NCI-H1048 (cell line): ENCODE measurements around the gene UCK2.
A peak's percentile ranks its signal among the peaks of the same experiment; 100 is the strongest.
"Not testable (repeated sequence)": the region's sequence is repeated elsewhere in the genome, so short reads cannot be mapped to it uniquely, and the experiment has no call there.

Experiments
- DNase-seq: peaks from one replicate; lab custom pipeline; 2025; lab: John Stamatoyannopoulos, UW

UCK2 gene

DNA sequence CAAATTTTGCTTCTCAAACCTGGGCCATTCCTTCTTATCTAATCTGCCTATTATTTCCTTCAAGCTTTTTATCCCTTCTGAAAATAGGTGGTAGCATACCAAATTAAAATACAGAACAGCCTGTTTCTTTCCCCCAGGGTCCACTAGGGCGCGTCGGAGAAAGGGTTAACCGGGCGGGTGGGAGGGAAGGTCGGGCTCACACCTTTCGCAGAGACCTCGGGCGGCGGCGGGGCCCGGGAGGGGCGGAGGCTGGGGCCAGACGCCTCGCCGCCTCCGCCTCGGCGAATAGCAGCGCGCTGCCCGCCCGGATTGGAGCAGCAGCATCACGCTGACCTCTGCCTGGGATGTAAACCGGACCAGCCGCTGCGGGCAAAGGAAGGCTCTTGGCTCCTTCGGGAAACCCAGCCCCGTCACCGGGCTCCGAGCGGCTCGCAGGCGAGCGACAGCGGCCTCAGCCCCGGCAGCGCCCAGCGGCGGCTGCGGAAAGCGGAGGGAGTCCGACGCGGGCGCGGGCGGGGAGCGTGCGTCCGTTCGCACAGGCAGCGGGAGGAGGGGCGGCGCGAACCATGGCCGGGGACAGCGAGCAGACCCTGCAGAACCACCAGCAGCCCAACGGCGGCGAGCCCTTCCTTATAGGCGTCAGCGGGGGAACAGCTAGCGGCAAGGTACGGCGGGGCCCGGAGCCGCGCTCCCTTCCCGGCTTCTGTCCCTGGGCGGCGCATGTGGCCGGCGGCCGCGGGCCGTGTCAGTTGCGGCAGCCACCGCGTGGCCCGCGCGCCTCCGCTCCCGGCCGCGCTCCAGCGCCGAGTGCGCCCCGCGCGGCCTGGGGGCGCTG, at the start of gene UCK2:
Gene UCK2 (plus strand): TSS at position 347 of the 835 bp plus-strand sequence. CDS start 220 bp downstream, at position 567.
- DNase-seq: peak; percentile 68

- not testable (repeated sequence) for DNase-seq
Observed at GRCh38 chr1:165778197-165778596, 49.2 kb upstream of the UCK2 start.

DNA sequence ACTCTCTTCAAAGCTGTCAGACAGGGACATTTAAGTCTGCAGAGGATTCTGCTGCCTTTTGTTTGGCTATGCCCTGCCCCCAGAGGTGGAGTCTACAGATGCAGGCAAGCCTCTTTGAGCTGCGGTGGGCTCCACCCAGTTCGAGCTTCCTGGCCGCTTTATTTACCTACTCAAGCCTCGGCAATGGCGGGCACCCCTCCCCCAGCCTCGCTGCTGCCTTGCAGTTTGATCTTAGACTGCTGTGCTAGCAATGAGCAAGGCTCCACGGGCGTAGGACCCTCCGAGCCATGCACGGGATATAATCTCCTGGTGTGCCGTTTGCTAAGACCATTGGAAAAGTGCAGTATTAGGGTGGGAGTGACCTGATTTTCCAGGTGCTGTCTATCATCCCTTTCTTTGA, 43.9 kb upstream of the UCK2 start:
- DNase-seq: not testable (repeated sequence)

- DNase-seq: no peak
Observed at GRCh38 chr1:165787741-165788140, 39.7 kb upstream of the UCK2 start.

DNA sequence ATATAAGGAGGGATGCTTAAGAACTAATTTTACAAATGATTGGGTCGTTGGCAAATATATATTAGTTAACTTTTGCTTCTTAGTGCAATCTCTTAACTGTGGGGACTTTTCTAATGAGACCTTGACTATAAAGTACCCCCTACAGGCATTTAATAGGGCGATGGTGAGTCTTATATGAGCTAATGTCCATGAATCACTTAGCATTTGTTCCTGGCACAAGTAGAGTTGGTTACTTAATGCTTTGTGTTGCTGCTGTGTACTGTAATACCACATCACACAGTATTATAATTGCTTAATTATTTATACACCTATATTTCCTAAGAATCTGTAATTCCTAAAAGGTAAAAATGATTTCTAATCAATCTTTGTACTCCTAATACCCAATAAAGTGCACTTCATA, 33.5 kb upstream of the UCK2 start:
- DNase-seq: no peak

- no peak for DNase-seq
Observed at GRCh38 chr1:165795894-165796293, 31.5 kb upstream of the UCK2 start.

DNA sequence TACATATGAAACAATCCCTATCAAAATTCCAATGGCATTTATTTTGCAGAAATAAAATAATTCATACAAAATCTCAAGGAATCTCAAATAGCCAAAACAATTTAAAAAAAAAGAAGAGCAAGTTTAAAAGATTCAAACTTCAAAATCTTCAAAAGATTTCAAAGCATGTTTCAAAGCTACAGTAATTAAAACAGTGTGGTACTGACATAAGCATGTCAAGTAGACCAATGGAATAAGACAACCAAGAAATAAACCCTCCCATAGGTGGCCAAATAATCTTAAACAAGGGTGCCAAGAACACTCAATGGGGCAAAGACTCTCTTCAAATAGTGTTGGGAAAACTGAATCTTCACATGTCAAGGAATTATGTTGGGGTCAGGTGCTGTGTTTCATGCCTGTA, 28.0 kb upstream of the UCK2 start:
- no peak for DNase-seq

DNA sequence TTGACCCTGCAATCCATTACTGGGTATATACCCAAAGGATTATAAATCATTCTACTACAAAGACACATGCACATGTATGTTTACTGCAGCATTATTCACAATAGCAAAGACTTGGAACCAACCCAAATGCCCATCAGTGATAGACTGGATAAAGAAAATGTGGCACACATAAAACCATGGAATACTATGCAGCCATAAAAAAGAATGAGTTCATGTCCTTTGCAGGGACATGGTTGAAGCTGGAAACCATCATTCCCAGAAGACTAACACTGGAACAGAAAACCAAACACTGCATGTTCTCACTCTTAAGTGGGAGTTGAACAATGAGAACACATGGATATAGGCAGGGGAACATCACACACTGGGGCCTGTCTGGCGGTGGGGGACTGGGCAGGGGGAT, 22.9 kb upstream of the UCK2 start:
- not testable (repeated sequence) for DNase-seq

DNA sequence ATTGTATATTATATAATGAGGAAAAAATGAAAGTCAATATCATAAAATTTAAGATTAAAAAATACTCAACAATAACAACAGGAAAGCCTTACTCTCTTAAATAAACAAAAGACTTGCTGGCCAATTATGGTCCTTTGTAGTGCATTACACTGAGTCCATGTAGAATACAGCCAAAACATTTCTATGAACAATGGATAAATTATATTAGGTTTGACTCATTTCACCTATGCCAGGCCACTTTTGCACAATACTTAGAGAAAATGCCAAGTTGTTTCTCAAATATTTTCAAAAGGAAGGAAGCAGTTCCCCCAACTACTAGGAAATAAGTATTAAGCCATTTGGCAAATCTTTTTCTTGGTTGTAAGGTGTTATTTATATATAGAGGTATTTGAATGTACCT, 19.8 kb upstream of the UCK2 start:
- DNase-seq: no peak

DNA sequence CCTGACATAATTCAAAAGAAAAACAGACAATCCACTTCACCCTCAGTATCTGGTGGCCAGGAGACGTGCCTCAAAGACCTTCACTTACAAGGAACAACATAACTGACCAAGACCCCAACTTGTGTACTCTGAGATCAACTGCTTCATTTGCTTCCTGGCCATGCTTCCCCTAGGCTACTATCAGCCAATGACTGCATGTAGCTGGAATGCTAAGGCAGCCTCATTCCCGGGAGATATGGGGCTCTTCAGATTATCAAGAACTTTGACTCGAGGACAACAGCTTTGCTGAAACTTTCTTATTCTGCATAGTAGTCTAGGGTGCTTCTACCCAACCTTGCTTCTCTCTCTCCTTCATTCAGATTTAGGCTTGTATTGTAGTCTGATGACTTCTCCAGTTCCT, 11.7 kb upstream of the UCK2 start:
- no peak for DNase-seq

- no peak for DNase-seq
Observed at GRCh38 chr1:165816157-165816556, 11.3 kb upstream of the UCK2 start.

GRCh38 chr1:165816826-165817497, 10.5 kb upstream of the UCK2 start:
- no peak for DNase-seq

DNA sequence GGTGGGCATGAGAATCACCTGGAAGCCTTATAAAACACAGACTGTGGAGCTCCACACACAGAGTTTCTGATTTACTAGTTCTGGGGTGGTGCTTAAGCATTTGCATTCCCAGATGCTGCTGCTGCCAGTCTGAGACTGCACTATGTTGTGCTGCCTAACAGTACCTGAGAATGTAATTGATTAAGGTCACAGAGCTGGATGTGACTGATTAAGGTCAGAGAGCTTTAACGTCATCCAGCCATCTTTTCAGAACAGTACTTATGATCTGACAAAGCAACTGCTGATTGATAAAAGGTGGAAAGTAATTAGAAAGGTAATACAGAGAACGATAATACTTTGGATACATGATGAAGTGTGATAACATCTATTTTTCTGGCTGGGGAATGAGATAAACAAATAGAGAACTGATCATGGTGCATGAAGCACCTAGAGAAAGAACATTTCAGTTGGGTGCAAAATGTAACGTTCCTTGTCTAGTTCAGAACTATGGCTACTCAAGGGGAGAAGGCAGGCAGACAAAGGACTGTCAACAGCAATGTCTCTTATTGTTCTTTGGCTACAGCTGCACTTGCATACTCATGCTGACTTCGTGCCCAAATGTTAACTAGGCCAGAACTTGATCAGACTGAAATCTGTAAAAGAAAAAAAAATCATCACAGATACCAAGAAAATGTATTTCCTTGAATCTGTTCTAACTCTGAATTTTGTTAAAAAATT, 3.7 kb upstream of the UCK2 start:
- DNase-seq: no peak

- no peak for DNase-seq
Observed at GRCh38 chr1:165824269-165824643, 3.2 kb upstream of the UCK2 start.

DNA sequence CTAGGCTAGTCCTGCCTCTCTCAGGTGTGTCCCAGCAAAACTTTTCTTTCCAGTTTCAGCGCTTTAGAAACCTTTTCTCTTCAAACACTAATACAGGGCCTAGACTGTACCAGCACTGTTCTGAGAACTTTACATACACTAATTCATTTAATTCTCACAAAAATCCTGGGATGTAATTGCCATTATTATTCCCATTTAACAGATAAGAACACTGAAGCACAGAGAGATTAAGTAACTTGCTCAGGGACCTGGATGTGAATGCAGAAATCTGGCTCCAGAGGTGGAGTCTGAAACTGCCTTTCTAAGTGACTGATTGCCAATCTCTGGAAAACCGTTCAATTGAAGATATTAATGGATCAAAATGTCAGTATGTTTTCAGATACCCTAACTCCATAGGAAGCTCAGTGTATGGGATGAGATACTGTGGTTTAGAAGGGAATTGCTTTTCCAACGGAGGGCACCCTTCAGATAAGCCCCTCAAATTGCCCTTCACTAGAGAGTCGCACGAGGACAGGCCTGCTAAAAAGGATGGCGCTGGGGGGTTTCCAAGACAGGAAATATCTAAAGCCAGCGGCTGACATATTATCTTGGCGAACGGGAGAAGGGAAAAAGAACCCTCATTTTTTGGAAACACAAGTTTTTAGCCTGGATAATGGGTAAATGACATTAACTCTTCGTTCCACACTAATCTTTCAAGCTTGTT, 698 bp upstream of the UCK2 start:
- DNase-seq: no peak

GRCh38 chr1:165828103-165828668, 772 bp downstream of the UCK2 start:
- DNase-seq: no peak

DNA sequence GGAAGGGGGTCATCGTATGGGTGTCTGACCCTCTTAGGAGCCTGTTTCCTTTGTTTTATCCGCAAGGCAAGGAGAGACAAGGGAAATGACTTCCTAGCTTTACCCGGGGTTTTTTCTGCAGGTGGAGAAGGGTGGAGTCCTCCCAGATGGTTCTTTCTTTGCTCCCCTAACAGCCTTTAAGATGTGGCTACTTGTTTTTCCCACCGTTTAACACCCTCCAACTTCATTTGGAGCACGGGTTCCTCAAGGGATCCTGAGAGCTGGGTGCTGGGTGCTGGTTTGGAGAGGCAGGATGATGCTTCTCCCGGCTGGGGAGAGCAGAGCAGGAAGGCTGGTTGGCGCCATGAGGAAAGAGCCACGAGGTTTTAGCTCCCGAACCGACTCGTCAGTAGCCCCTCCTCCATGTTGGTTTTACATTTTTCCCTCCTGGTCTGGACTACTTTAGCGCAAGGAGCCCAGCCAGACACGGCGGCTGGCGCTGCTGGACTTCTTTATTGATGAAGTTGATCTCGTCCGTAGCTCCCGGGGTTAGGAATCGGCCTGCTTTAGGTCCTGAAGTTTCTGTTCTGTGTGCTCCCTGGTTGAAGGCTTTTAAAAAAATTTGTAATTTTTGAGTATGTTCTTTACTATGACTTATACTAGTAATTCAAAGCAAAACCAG, 1.4 kb downstream of the UCK2 start:
- peak; percentile 72 for DNase-seq

DNA sequence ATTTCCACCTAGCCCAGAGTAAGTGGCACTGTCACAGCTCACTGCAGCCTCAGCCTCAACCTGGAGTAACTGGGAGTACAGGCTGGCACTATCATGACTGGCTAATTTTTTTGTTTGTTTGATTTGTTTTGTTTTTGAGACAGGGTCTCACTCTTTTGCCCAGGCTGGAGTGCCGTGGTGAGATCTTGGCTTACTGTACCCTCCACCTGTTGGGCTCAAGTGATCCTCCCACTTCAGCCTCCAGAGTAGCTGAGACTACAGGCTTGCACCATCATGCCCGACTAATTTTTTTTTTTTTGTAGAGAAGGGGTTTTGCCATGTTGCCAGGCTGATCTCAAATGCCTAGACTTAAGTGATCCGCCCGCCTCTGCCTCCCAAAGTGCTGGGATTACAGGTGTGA, 2.5 kb downstream of the UCK2 start:
- no peak for DNase-seq

GRCh38 chr1:165831146-165831545, 3.7 kb downstream of the UCK2 start:
- DNase-seq: no peak

DNA sequence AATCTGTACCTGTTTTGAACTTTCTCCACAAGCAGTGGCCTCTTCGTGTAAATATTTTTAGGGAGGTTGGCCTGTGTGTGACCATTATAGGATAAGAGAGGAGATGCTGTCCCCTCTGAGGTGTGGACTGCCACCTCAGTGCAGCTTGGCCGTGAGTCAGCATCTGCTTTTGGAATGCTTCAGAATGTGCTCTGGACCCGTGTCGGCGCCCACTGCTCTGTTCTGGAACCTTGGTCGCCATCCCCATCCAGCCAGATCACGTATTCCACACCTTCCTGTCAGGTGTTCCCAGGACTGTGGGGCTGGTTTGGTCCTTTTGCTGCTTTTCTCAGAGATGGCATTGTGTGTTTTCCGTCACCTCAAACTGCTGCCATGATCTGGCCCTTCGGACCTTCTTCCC, 5.5 kb downstream of the UCK2 start:
- DNase-seq: no peak

GRCh38 chr1:165833358-165833757, 5.9 kb downstream of the UCK2 start:
- DNase-seq: no peak
